Measurements from ENCODE around the gene DEPP1. TPM values are rescaled to one million over a fixed set of nuclear protein-coding genes. Genes with fewer than 3 reads are reported as not detected.
"Not testable (repeated sequence)": the region's sequence is repeated elsewhere in the genome, so short reads cannot be mapped to it uniquely, and the experiment has no call there.

The DEPP1 gene
- total and polyA plus RNA-seq, 2 of the 4 experiments (the other 2 are of a cell fraction) = 13.6 to 30.0 TPM

GRCh38 chr10:45014557-45014956 lies 35.9 kb upstream of the DEPP1 start:
- H2BK20ac ChIP-seq (ENCODE audit: low read depth, low read length); intact Hi-C loops (cut with micrococcal nuclease); H2AK5ac ChIP-seq (ENCODE audit: low read depth, low read length); H2BK120ac ChIP-seq (ENCODE audit: low read depth, low read length); H2BK5ac ChIP-seq (ENCODE audit: low read depth, low read length, poor library complexity, severe bottlenecking); H4K5ac ChIP-seq (ENCODE audit: low read depth, low read length); H3K9me3 ChIP-seq (ENCODE audit: control insufficient read depth, insufficient read depth, low read length); H3K4ac ChIP-seq (ENCODE audit: low read depth, low read length); H2AK9ac ChIP-seq (replicated peaks; ENCODE audit: low read depth, low read length, poor library complexity); BruUV-seq (replicated peaks); H3K9me1 ChIP-seq (ENCODE audit: insufficient read depth, low read length); CTCF ChIA-PET; in situ Hi-C loops (cut with MboI; ENCODE audit: low sequenced_read_pairs); H3K9ac ChIP-seq (ENCODE audit: low read depth, low read length); H2BK15ac ChIP-seq (ENCODE audit: low read depth, low read length); H3K56ac ChIP-seq (ENCODE audit: extremely low read depth, insufficient read depth, low read length); H3K79me1 ChIP-seq (ENCODE audit: low read depth in 1 of 2, low read length in 2 of 2); ATAC-seq (ENCODE audit: low read depth); H4K20me1 ChIP-seq (ENCODE audit: insufficient read depth, low read length); dilution Hi-C loops (cut with HindIII; ENCODE audit: low sequenced_read_pairs, unreplicated experiment); H3K4me1 ChIP-seq (ENCODE audit: control insufficient read depth, insufficient read depth, low read length); H4K8ac ChIP-seq (ENCODE audit: low read depth in 2 of 2, low read length in 2 of 2); H3K36me3 ChIP-seq (ENCODE audit: control insufficient read depth, insufficient read depth, low read length); H3K27me3 ChIP-seq (ENCODE audit: control insufficient read depth, insufficient read depth, low read length); H3K27ac ChIP-seq (ENCODE audit: insufficient read depth, low read length); H3K4me2 ChIP-seq (ENCODE audit: low read depth, low read length); H3K4me3 ChIP-seq (ENCODE audit: insufficient read depth, low read depth, low read length); H3K14ac ChIP-seq (replicated peaks; ENCODE audit: low read depth, low read length); H2AFZ ChIP-seq (replicated peaks; ENCODE audit: low read length, poor library complexity); DNase-seq; H3K23ac ChIP-seq (ENCODE audit: low read depth, low read length); H3K18ac ChIP-seq (ENCODE audit: low read depth, low read length); POLR2A ChIA-PET (ENCODE audit: unreplicated experiment); H4K91ac ChIP-seq (ENCODE audit: insufficient read depth, low read depth, low read length): not testable (repeated sequence)
- no CpG with 5 or more reads among the region's 10 CpGs for WGBS, 2 experiments (ENCODE audit: extremely low coverage in 2 of 2, insufficient read length in 1 of 2)

Measured in IMR-90 (cell line).